Epithelial cell of prostate (primary cell): Measurements from ENCODE around the gene THG1L.
A peak's percentile ranks its signal among the peaks of the same experiment; 100 is the strongest.
"Not testable (repeated sequence)": the region's sequence is repeated elsewhere in the genome, so short reads cannot be mapped to it uniquely, and the experiment has no call there.

ENCODE experiments used
- DNase-seq: peaks from one replicate; pipeline ENCODE4 v3.0.0-alpha.2; 2011; ENCODE audit warnings: low read depth, low spot score
- H3K27ac ChIP-seq: fragments of 450-650 bp; 2 replicates; pipeline ENCODE4 v1.5.1; 2017; ENCODE audit warnings: mild to moderate bottlenecking

Gene THG1L

GRCh38 chr5:157731272-157732129 is at the start of gene THG1L:
THG1L (plus strand) TSS chr5:157731420; CDS start chr5:157731441, 21 bp downstream.
- peak within 1 kb of the TSS; percentile 80 for H3K27ac ChIP-seq
- peak; percentile 90 for DNase-seq

- H3K27ac ChIP-seq = no peak overlapping the region
- no peak for DNase-seq
Measured at GRCh38 chr5:157682257-157682656, 49.0 kb upstream of the THG1L start.

DNA sequence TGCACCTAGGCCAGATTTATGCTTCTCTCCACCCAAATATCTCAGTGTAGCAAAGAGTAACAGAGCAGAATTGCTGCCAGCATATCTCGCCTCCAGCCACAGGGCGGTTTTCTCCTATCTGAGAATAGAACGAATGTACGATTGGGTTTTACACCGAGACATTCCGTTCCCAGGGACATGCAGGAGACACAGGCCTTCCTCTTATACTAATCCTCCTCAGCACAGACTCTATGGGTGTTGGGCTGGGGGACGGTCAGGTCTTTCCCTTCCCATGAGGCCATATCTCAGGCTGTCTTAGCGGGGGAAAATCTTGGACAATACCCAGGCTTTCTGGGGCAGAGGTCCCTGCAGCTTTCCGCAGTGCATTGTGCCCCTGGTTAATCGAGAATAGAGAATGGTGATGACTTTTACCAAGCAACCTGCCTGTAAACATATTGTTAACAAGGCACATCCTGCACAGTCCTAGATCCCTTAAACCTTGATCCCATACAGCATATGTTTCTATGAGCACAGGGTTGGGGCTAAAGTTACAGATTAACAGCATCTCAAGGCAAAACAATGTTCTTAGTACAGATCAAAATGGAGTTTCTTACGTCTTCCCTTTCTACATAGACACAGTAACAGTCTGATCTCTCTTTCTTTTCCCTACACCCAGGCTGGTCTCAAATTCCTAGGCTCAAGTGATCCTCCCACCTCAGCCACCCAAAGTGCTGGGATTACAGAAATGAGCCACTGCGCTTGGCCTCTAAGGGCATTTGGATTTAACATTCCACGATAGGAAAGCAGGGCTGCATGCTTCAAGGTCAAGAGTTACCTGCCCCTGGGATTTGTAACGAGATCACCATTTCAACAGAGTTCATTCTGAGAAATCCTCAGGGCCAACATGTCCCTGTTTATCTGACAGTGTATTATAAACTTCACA is 44.7 kb upstream of the THG1L start:
- DNase-seq = not testable (repeated sequence)

GRCh38 chr5:157687198-157687554 is 44.0 kb upstream of the THG1L start:
- no peak overlapping the region for H3K27ac ChIP-seq
- DNase-seq = no peak

More for the DNA sequence above, 44.7 kb upstream of the THG1L start:
- H3K27ac ChIP-seq = not testable (repeated sequence)

DNA sequence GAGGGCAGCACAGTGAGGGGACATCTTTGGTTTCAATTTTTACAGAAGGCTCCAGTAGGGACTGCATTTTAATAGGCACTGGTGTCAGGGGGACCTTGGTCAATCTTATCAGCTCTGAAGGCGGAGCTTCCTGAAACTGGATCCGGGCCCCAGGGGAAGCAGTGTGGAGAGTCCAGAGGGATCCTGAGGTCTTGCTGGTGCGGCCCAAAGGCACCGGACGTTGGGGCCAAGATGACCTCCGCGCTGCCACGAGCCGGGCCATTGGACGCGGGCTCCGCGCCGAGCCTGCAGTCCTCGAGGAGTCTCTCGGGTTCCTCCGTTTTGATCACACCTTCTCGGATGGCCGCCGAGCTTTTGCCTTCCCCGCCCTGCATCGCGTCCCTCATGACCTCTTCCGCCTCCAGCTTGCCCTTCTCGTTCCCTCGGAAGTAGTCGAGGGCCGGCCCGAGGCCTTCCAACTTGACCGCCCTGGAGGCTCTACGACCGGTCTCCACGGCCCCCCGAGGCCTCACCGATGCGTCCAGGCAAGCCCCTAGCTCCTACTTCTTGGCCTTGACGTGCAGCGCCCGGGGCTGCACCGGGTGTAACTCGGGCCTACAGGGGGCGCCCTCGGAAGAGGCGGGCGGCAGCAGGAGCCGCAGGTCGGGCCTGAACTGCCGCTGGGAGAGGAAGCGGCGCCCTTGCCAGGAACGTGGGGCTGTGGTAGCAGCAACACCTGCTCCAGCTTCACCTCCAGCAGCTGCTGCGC is 41.1 kb upstream of the THG1L start:
- no peak overlapping the region for H3K27ac ChIP-seq
- no peak for DNase-seq

DNA sequence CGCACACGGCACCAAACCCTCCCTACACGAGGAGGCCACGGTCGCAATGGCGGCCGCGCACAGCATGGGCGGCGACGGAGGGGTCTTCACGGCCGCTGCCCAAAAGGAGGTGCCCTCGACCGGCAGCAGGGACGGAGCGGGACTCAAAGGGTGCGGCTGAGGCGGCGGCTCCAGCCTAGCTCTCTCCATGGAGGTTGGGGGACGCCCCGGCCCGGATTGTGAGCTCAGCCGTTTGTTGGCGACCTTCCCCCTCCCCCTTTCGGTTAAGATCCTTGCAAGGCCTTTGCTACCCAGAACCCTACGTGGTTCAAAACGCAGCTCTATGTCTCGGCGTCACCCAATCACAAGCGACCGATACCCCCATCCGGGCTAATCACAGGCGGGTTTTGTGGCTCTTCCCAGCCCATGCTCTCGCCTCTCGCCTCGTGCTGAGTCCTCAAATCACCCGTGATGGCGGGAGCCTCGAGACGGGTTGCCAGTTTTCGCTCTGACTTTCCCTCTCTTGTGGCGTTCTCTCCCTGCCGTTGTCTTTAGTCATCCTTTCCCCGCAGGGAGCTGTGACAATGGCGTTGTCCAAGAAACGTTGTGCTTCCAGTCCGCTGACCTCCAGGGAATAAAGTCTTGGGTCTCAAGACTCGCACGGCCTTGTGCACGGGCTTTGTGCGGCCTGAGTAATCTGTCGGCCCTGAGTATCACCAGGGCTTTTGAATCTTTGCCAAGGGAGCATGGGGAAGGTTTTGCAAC is 40.4 kb upstream of the THG1L start:
- no peak overlapping the region for H3K27ac ChIP-seq
- no peak for DNase-seq

GRCh38 chr5:157693816-157694215 is 37.4 kb upstream of the THG1L start:
- not testable (repeated sequence) for H3K27ac ChIP-seq, DNase-seq

GRCh38 chr5:157696154-157696553 is 35.1 kb upstream of the THG1L start:
- not testable (repeated sequence) for H3K27ac ChIP-seq, DNase-seq

DNA sequence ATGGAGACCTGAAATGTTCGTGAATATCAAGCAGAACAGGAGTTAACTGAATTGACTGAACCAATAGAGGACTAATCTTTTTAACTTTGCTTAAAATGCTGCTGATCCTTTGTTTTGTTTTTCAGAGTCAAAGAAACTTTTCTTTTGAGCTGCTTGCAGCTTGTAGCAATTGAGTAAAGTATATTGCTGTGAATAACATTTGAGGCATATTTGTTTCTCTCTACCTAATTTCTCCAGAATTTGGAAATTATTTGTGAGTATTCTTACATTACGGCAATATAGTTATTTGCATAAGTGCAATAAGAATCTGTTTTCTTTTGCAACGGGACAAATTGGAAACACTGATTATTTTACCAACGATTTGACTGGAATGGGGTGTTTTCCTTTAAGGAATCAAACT is 32.5 kb upstream of the THG1L start:
- H3K27ac ChIP-seq, DNase-seq: not testable (repeated sequence)

GRCh38 chr5:157703736-157704135 is 27.5 kb upstream of the THG1L start:
- no peak overlapping the region for H3K27ac ChIP-seq
- no peak for DNase-seq

GRCh38 chr5:157708866-157709265 is 22.4 kb upstream of the THG1L start:
- no peak for DNase-seq
- no peak overlapping the region for H3K27ac ChIP-seq

- no peak overlapping the region for H3K27ac ChIP-seq
- DNase-seq = no peak
Measured at GRCh38 chr5:157709346-157709745, 21.9 kb upstream of the THG1L start.

GRCh38 chr5:157710431-157710830 is 20.8 kb upstream of the THG1L start:
- no peak for DNase-seq
- peak overlapping the region; percentile 8 for H3K27ac ChIP-seq

DNA sequence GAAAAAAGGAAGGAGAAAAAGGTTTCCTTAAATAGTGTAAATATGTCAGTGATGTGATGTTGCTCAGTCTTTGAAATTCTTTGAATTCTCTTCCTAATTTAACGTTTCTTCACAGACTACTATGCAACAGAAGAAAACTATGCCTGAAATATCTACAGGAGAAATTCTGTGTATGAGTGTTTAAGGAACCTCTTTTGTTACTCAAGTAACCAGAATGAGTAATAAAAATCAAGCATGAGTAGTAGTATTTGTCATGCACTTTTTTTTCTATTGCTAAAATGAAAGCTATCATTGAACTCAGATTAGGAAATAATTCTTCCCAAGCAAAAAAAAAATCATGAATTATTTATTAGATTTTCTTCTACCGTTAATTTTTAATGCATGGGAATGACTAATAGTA is 20.3 kb upstream of the THG1L start:
- peak overlapping the region; percentile 8 for H3K27ac ChIP-seq
- no peak for DNase-seq

GRCh38 chr5:157713830-157714595 is 17.2 kb upstream of the THG1L start:
- DNase-seq = no peak
- no peak overlapping the region for H3K27ac ChIP-seq

DNA sequence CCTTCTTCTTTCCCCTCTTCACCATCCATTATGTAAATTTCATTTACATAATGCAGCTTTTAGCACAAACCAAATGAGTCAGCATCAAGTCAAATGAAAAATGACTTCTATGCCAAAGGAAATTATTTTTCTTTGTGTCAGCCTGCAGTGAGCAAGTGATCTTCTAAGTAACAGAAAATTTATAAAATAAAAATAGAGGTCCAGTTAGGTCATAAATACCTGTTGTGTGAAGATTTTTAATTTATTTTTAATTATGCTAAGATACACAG is 16.7 kb upstream of the THG1L start:
- no peak for DNase-seq
- H3K27ac ChIP-seq = no peak overlapping the region

DNA sequence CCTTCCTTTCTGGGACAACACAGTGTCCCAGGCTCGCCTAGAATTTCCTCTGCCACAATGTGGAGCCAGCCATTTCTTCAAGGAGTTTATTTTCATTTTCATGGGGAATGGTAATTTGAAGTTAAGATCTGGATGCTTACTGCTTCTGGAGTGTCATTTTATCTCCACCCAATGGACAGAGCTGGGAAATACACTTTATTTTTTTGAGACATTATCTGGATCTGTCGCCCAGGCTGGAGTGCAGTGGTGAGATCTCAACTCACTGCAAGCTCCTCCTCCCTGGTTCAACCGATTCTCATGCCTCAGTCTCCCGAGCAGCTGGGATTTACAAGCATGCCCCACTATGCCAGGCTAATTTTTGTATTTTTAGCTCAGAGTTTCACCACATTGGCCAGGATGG is 12.7 kb upstream of the THG1L start:
- H3K27ac ChIP-seq = no peak overlapping the region
- DNase-seq = no peak

DNA sequence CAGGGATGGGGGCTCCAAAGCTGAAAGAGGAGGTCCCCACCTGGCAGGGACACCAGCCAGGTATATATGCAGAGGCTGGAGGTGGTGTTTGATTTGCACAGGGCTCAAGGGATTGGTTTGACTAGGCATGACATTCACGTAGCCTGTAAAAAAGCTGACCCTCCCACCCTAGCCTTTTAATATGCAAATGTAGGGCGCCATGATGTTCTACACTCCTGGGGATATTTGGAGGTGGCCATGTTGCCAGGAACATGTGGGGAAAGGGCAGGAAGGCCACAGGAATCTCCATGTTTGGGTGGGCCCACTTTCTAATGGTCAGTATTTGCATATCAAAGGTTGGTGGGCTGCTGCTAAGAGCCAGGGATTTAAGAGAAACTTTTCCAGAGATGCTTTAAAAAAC is 12.0 kb upstream of the THG1L start:
- no peak for DNase-seq

GRCh38 chr5:157721159-157721558 is 10.1 kb upstream of the THG1L start:
- no peak for DNase-seq

More for the DNA sequence above, 12.0 kb upstream of the THG1L start:
- H3K27ac ChIP-seq = no peak overlapping the region

More at GRCh38 chr5:157721159-157721558, 10.1 kb upstream of the THG1L start:
- H3K27ac ChIP-seq = no peak overlapping the region
